ENCODE results near the gene C19orf25.

GRCh38 chr19:1495051-1495798 is 16.2 kb upstream of the C19orf25 start:
- TF ChIP-seq GATA3 (IDR thresholded peaks at IDR 0.05; ENCODE audit: low read depth, low read length), result no peak
- TF ChIP-seq GATA2 (IDR thresholded peaks at IDR 0.05; ENCODE audit: low read depth, low read length), result no peak
